Measurements from ENCODE around the gene SYCP1.

GRCh38 chr1:114828251-114828650 lies 26.4 kb upstream of the SYCP1 start:
- TF ChIP-seq EZH2 (IDR thresholded peaks at IDR 0.05) (no peak), POLR2AphosphoS5 (IDR thresholded peaks at IDR 0.05; ENCODE audit: borderline replicate concordance, low read depth, low read length) (no peak)

All from SK-N-MC (cell line).